ENCODE measurements around the gene EIF2D. TPM values are rescaled to one million over a fixed set of nuclear protein-coding genes. Genes with fewer than 3 reads are reported as not detected.

The EIF2D gene
- total and polyA plus RNA-seq, 9 of the 15 experiments (the other 6 are each of a cell fraction or from before 2014, with no cell fraction given), result 81.1 to 138 (median 93.9) TPM

- TF ChIP-seq CTCF (IDR thresholded peaks at IDR 0.05 in 2 of 3, conservative IDR thresholded peaks at IDR 0.05 in 1 of 3; ENCODE audit: insufficient read depth in 2 of 3, low read depth in 1 of 3, low read length in 3 of 3) (peak in 1 of 3 experiments; percentile 1; a peak in 1 of 6 replicates), SNRNP70 (optimal IDR thresholded peaks at IDR 0.05; ENCODE audit: low read depth, low read length) (no peak), ZNF444 (CRISPR knock-in tag; IDR thresholded peaks at IDR 0.05) (0 out of 2 replicates have a peak, but pooled peaks have one; percentile 62), CBFA2T2 (conservative IDR thresholded peaks at IDR 0.05) (no peak), ZNF280B (CRISPR knock-in tag; IDR thresholded peaks at IDR 0.05) (no peak), TAF15 (IDR thresholded peaks at IDR 0.05; ENCODE audit: low read depth, low read length) (no peak), ZZZ3 (IDR thresholded peaks at IDR 0.05) (no peak), POU5F1 (IDR thresholded peaks at IDR 0.05; ENCODE audit: borderline replicate concordance, low read depth, low read length, partially characterized antibody) (no peak), YY1 (IDR thresholded peaks at IDR 0.05; ENCODE audit: borderline replicate concordance in 1 of 3, control insufficient read depth in 1 of 3, extremely low read depth in 1 of 3, insufficient read depth in 3 of 3, insufficient read length in 1 of 3, insufficient replicate concordance in 2 of 3, low read depth in 1 of 3, low read length in 2 of 3) (peak in 1 of 3 experiments; percentile 81)
- TF ChIP-seq, protein P1, sequence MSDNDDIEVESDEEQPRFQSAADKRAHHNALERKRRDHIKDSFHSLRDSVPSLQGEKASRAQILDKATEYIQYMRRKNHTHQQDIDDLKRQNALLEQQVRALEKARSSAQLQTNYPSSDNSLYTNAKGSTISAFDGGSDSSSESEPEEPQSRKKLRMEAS (CRISPR knock-in tag; IDR thresholded peaks at IDR 0.05), result peak; percentile 66
- TF ChIP-seq, protein P2, sequence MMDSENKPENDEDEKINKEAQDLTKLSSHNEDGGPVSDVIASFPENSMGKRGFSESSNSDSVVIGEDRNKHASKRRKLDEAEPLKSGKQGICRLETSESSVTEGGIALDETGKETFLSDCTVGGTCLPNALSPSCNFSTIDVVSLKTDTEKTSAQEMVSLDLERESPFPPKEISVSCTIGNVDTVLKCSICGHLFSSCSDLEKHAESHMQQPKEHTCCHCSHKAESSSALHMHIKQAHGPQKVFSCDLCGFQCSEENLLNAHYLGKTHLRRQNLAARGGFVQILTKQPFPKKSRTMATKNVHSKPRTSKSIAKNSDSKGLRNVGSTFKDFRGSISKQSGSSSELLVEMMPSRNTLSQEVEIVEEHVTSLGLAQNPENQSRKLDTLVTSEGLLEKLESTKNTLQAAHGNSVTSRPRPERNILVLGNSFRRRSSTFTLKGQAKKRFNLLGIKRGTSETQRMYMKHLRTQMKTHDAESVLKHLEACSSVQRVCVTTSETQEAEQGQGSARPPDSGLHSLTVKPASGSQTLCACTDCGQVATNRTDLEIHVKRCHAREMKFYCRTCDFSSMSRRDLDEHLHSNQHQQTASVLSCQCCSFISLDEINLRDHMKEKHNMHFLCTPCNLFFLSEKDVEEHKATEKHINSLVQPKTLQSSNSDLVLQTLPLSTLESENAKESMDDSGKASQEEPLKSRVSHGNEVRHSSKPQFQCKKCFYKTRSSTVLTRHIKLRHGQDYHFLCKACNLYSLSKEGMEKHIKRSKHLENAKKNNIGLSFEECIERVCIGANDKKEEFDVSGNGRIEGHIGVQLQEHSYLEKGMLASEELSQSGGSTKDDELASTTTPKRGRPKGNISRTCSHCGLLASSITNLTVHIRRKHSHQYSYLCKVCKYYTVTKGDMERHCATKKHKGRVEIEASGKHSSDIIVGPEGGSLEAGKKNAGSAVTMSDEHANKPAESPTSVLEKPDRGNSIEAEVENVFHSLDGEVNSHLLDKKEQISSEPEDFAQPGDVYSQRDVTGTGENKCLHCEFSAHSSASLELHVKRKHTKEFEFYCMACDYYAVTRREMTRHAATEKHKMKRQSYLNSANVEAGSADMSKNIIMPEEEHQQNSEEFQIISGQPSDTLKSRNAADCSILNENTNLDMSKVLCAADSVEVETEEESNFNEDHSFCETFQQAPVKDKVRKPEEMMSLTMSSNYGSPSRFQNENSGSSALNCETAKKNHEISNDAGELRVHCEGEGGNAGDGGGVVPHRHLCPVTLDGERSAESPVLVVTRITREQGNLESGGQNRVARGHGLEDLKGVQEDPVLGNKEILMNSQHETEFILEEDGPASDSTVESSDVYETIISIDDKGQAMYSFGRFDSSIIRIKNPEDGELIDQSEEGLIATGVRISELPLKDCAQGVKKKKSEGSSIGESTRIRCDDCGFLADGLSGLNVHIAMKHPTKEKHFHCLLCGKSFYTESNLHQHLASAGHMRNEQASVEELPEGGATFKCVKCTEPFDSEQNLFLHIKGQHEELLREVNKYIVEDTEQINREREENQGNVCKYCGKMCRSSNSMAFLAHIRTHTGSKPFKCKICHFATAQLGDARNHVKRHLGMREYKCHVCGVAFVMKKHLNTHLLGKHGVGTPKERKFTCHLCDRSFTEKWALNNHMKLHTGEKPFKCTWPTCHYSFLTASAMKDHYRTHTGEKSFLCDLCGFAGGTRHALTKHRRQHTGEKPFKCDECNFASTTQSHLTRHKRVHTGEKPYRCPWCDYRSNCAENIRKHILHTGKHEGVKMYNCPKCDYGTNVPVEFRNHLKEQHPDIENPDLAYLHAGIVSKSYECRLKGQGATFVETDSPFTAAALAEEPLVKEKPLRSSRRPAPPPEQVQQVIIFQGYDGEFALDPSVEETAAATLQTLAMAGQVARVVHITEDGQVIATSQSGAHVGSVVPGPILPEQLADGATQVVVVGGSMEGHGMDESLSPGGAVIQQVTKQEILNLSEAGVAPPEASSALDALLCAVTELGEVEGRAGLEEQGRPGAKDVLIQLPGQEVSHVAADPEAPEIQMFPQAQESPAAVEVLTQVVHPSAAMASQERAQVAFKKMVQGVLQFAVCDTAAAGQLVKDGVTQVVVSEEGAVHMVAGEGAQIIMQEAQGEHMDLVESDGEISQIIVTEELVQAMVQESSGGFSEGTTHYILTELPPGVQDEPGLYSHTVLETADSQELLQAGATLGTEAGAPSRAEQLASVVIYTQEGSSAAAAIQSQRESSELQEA (IDR thresholded peaks at IDR 0.05; ENCODE audit: low read depth), result peak; percentile 54; the same call in 1 of the 2 replicates
- TF ChIP-seq, protein P3, sequence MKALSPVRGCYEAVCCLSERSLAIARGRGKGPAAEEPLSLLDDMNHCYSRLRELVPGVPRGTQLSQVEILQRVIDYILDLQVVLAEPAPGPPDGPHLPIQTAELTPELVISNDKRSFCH (CRISPR knock-in tag; IDR thresholded peaks at IDR 0.05), result no peak
- TF ChIP-seq, protein P3 (tag; IDR thresholded peaks at IDR 0.05), result peak; percentile 73; the same call in 1 of the 2 replicates
Measured at GRCh38 chr1:206575165-206575893, 36.9 kb downstream of the EIF2D start (continued).
